MM.1S (cell line): ENCODE data around the gene AATK.

Experiments used
- DNase-seq: peaks from one replicate; pipeline ENCODE4 v3.0.0-alpha.2; 2015
- H2AFZ ChIP-seq: fragments of 300-600 bp; sonication (generic); 2 replicates; pipeline ENCODE4 v1.6.0; 2016; ENCODE audit warnings: antibody characterized with exemption, low read length
- H3F3A ChIP-seq: fragments of 300-600 bp; sonication (generic); 2 replicates; pipeline ENCODE4 v1.6.1; 2016; ENCODE audit warnings: mild to moderate bottlenecking, antibody characterized with exemption, low read length, moderate library complexity, mixed read lengths; ENCODE audit not compliant: insufficient read depth
- H3K27ac ChIP-seq: fragments of 300-600 bp; sonication (generic); 2 replicates; pipeline ENCODE4 v1.5.1; 2016; ENCODE audit warnings: mild to moderate bottlenecking, low read length
- H3K27me3 ChIP-seq: fragments of 300-600 bp; sonication (generic); replicated peaks from 2 replicates; pipeline ENCODE4 v1.6.0; 2016; ENCODE audit warnings: low read length; ENCODE audit not compliant: insufficient read depth
- H3K36me3 ChIP-seq: fragments of 300-600 bp; sonication (generic); replicated peaks from 2 replicates; pipeline ENCODE4 v1.6.1; 2016; ENCODE audit warnings: mild to moderate bottlenecking, low read length, mixed read lengths; ENCODE audit not compliant: insufficient read depth
- H3K4me1 ChIP-seq: fragments of 300-600 bp; sonication (generic); 2 replicates; pipeline ENCODE4 v1.6.1; 2016; ENCODE audit warnings: low read length, mixed read lengths
- H3K4me2 ChIP-seq: fragments of 300-600 bp; sonication (generic); 2 replicates; pipeline ENCODE4 v1.6.0; 2016; ENCODE audit warnings: low read depth, low read length
- H3K4me3 ChIP-seq: fragments of 300-600 bp; sonication (generic); 2 replicates; pipeline ENCODE4 v1.5.1; 2016; ENCODE audit warnings: low read length, mixed read lengths
- H3K79me2 ChIP-seq: fragments of 300-600 bp; sonication (generic); 2 replicates; pipeline ENCODE4 v1.6.1; 2016; ENCODE audit warnings: mixed run types, low read length, mixed read lengths
- H3K9ac ChIP-seq: fragments of 300-600 bp; sonication (generic); 2 replicates; pipeline ENCODE4 v1.6.1; 2016; ENCODE audit warnings: low read length, mixed read lengths
- H3K9me2 ChIP-seq: fragments of 300-600 bp; sonication (generic); replicated peaks from 2 replicates; pipeline ENCODE4 v1.6.1; 2016; ENCODE audit warnings: mild to moderate bottlenecking, low read length, mixed read lengths; ENCODE audit not compliant: insufficient read depth
- H3K9me3 ChIP-seq: fragments of 300-600 bp; sonication (generic); replicated peaks from 2 replicates; pipeline ENCODE4 v1.6.1; 2016; ENCODE audit warnings: mild to moderate bottlenecking, low read length, mixed read lengths; ENCODE audit not compliant: insufficient read depth
- H4K20me1 ChIP-seq: fragments of 300-600 bp; sonication (generic); 2 replicates; pipeline ENCODE4 v1.6.1; 2016; ENCODE audit warnings: mild to moderate bottlenecking, low read length, moderate library complexity, mixed read lengths; ENCODE audit not compliant: insufficient read depth
- CTCF ChIP-seq: fragments of 300-600 bp; sonication (generic); IDR thresholded peaks from 2 replicates; pipeline ENCODE4 v1.5.1; 2016; ENCODE audit warnings: antibody characterized with exemption, low read length, mixed read lengths
- EZH2 ChIP-seq: fragments of 300-600 bp; sonication (generic); optimal IDR thresholded peaks from 2 replicates; pipeline ENCODE3; 2017; ENCODE audit warnings: low read depth, mild to moderate bottlenecking, antibody characterized with exemption, low read length, mixed read lengths
- EZH2phosphoT487 ChIP-seq: fragments of 300-600 bp; sonication (generic); IDR thresholded peaks from 2 replicates; pipeline ENCODE4 v1.6.1; 2018; ENCODE audit warnings: antibody characterized with exemption, low read length

The AATK gene

GRCh38 chr17:81112450-81112849 is 53.6 kb downstream of the AATK start:
- no peak overlapping the region for H3K4me2 ChIP-seq
- no peak overlapping the region for H3K9ac ChIP-seq
- H3K9me3 ChIP-seq: no peaks in the 10 kb centered on the region
- no peak for DNase-seq
- no peaks in the 10 kb centered on the region for H3K9me2 ChIP-seq
- peaks cover 100% of the 10 kb centered on the region for H3K27me3 ChIP-seq
- H3K36me3 ChIP-seq: no peaks in the 10 kb centered on the region
- H3K4me1 ChIP-seq: no peaks in the 10 kb centered on the region
- H3F3A ChIP-seq: no peaks in the 10 kb centered on the region
- no peak overlapping the region for H2AFZ ChIP-seq
- H3K79me2 ChIP-seq: no peaks in the 10 kb centered on the region
- H3K4me3 ChIP-seq: no peak overlapping the region
- no peak overlapping the region for H3K27ac ChIP-seq
- no peaks in the 10 kb centered on the region for H4K20me1 ChIP-seq
- TF ChIP-seq EZH2phosphoT487: no peak
- TF ChIP-seq CTCF: no peak
- no peak for TF ChIP-seq EZH2

- Histone ChIP-seq H3K9ac (no peak overlapping the region), H3F3A (no peaks in the 10 kb centered on the region), H3K9me3 (no peaks in the 10 kb centered on the region), H3K4me3 (no peak overlapping the region), H3K9me2 (no peaks in the 10 kb centered on the region), H3K27me3 (peaks cover 100% of the 10 kb centered on the region), H3K36me3 (no peaks in the 10 kb centered on the region), H3K79me2 (no peaks in the 10 kb centered on the region), H3K4me1 (no peaks in the 10 kb centered on the region), H2AFZ (no peak overlapping the region), H3K4me2 (no peak overlapping the region), H4K20me1 (no peaks in the 10 kb centered on the region), H3K27ac (no peak overlapping the region)
- TF ChIP-seq EZH2 (no peak), EZH2phosphoT487 (no peak), CTCF (no peak)
- no peak for DNase-seq
Measured at GRCh38 chr17:81111066-81111465, 55.0 kb downstream of the AATK start.

GRCh38 chr17:81110488-81111040 is 55.5 kb downstream of the AATK start:
- Histone ChIP-seq H3K4me1 (no peaks in the 10 kb centered on the region), H3K36me3 (no peaks in the 10 kb centered on the region), H3F3A (no peaks in the 10 kb centered on the region), H4K20me1 (no peaks in the 10 kb centered on the region), H3K27me3 (peaks cover 100% of the 10 kb centered on the region), H3K9me2 (no peaks in the 10 kb centered on the region), H3K9ac (no peak overlapping the region), H3K27ac (no peak overlapping the region), H2AFZ (no peak overlapping the region), H3K4me3 (no peak overlapping the region), H3K4me2 (no peak overlapping the region), H3K9me3 (no peaks in the 10 kb centered on the region), H3K79me2 (no peaks in the 10 kb centered on the region)
- TF ChIP-seq EZH2phosphoT487: no peak
- TF ChIP-seq EZH2: no peak
- no peak for DNase-seq

GRCh38 chr17:81109957-81110356 is 56.1 kb downstream of the AATK start:
- Histone ChIP-seq H3K36me3 (no peaks in the 10 kb centered on the region), H3K4me2 (no peak overlapping the region), H3K9ac (no peak overlapping the region), H3K4me3 (no peak overlapping the region), H3K4me1 (no peaks in the 10 kb centered on the region), H3K27me3 (peaks cover 100% of the 10 kb centered on the region), H3F3A (no peaks in the 10 kb centered on the region), H2AFZ (no peak overlapping the region), H3K79me2 (no peaks in the 10 kb centered on the region), H4K20me1 (no peaks in the 10 kb centered on the region), H3K9me2 (no peaks in the 10 kb centered on the region), H3K27ac (no peak overlapping the region), H3K9me3 (no peaks in the 10 kb centered on the region)
- TF ChIP-seq EZH2phosphoT487: no peak
- TF ChIP-seq EZH2: peak; percentile 79
- no peak for TF ChIP-seq CTCF
- DNase-seq: no peak
